Psoas muscle (tissue), 8 donors: Measurements from ENCODE around the gene MVK. TPM values are rescaled to one million over a fixed set of nuclear protein-coding genes. Genes with fewer than 3 reads are reported as not detected.

Experiments used
- ATAC-seq, 4 donors: fragments of 200-7000 bp; cut with Tn5 transposase; one replicate each; pipeline ENCODE4 v1.9.1; 2020; ENCODE audit warnings: moderate library complexity in 3 of 4, mild to moderate bottlenecking in 2 of 4
- DNase-seq, 2 donors: peaks; one replicate each; pipeline ENCODE4 v3.0.0-alpha.2; 2020
- H3K27ac ChIP-seq: fragments of 200-600 bp; one replicate; pipeline ENCODE4 v1.8.0; 2022
- H3K27me3 ChIP-seq, 3 donors: fragments of 200-600 bp in 1 of 3; one replicate each; pipeline versions ENCODE4 v1.6.1 to v1.8.0; 2013 to 2022; ENCODE audit warnings: low read length in 2 of 3, mild to moderate bottlenecking in 2 of 3, moderate library complexity in 1 of 3; ENCODE audit not compliant: insufficient read depth in 3 of 3
- H3K36me3 ChIP-seq, 2 donors: fragments of 200-600 bp in 1 of 2; one replicate each; pipeline versions ENCODE4 v1.6.1 to v1.8.0; 2013 to 2022; ENCODE audit warnings: low read depth in 1 of 2, mild to moderate bottlenecking in 1 of 2, moderate library complexity in 1 of 2; ENCODE audit not compliant: insufficient read depth in 1 of 2
- H3K4me1 ChIP-seq: fragments of 200-600 bp; one replicate; pipeline ENCODE4 v1.8.0; 2022
- H3K4me3 ChIP-seq: fragments of 200-600 bp; one replicate; pipeline ENCODE4 v1.8.0; 2022; ENCODE audit warnings: mild to moderate bottlenecking
- H3K9me3 ChIP-seq: fragments of 200-600 bp; one replicate; pipeline ENCODE4 v1.8.0; 2022
- WGBS, 3 donors: extraction: QIAGEN DNeasy Blood & Tissue Kit; methylation state at CpG; one replicate each; pipeline versions ENCODE4 v1.1.6 to v1.1.7; 2013; 5-methylcytosine and 5-hydroxymethylcytosine counted together
- intact Hi-C, 2 donors: fragments of 100-400 bp; cut with DNase I; formaldehyde crosslinking; loops; one replicate each; pipeline versions ENCODE4 v1.11.0 to v1.14.2; 2022
- polyA plus RNA-seq, 3 donors: library from polyadenylated mRNA; stranded (reverse); fragments of 200-250 nt; gene quantifications; one replicate each; pipeline ENCODE4 v1.2.3, GENCODE V29; 2013
- total RNA-seq, 4 donors: library from RNA; stranded (reverse); fragmentation: NEBNext Ultra II Directional in 2 of 4; extraction: Animal tissue kit (Norgen Biotek cat#: 25700) in 2 of 4; gene quantifications; one replicate each; pipeline versions ENCODE4 v1.2.1 to v1.2.4, GENCODE V29; 2021 to 2023
- TF ChIP-seq, protein P1 (sequence below): fragments of 200-600 bp; IDR thresholded peaks from one replicate; pipeline ENCODE4 v1.8.0; 2022; ENCODE audit warnings: antibody characterized with exemption
- donor health status: healthy with polysubstance abuse.
- donor health status: DM: no; HTN: no; CAD: no; lungs with moderate emphysema.
- donor health status: Bipolar disorder and iron deficiency.
- donor health status: healthy.
- donor health status: DM: yes; HTN: yes; CAD: no.
- donor health status: DM: no; HTN: no; CAD: no.
- donor health status: DM: no; HTN: no; CAD: no.
- donor health status: DM: yes; HTN: yes; CAD: no.

MVK gene
- total and polyA plus RNA-seq, 7 donors, result 6.4 to 11.4 (median 9.7) TPM

DNA sequence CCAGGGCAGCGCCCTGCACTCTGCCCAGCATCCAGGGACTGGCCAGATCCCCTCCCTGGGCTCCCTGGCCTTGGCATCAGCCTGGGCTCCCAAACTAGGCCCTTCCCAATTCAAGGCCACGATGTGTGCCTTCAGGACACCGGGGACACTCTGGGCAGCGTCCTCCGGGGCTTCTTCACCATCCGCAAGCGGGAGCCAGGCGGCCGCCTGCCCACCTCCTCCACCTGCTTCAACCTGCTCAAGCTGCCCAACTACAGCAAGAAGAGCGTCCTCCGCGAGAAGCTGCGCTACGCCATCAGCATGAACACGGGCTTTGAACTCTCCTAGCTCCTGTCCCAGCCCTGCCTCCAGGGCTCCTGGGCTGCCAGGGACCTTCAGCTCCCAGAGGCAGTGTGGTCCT lies 39.1 kb upstream of the MVK start:
- Histone ChIP-seq H3K4me1 (no peaks in the 10 kb centered on the region), H3K27me3 (no peaks in the 10 kb centered on the region), H3K27ac (no peak overlapping the region), H3K4me3 (no peak overlapping the region), H3K36me3 (peaks cover 9 to 98% of the 10 kb centered on the region in 2 donors), H3K9me3 (no peaks in the 10 kb centered on the region)
- DNase-seq, result no peak
- 93 to 97% (median 96%) methylated on average over 15 of the region's 15 CpGs for WGBS, 3 donors
- TF ChIP-seq, protein P1, sequence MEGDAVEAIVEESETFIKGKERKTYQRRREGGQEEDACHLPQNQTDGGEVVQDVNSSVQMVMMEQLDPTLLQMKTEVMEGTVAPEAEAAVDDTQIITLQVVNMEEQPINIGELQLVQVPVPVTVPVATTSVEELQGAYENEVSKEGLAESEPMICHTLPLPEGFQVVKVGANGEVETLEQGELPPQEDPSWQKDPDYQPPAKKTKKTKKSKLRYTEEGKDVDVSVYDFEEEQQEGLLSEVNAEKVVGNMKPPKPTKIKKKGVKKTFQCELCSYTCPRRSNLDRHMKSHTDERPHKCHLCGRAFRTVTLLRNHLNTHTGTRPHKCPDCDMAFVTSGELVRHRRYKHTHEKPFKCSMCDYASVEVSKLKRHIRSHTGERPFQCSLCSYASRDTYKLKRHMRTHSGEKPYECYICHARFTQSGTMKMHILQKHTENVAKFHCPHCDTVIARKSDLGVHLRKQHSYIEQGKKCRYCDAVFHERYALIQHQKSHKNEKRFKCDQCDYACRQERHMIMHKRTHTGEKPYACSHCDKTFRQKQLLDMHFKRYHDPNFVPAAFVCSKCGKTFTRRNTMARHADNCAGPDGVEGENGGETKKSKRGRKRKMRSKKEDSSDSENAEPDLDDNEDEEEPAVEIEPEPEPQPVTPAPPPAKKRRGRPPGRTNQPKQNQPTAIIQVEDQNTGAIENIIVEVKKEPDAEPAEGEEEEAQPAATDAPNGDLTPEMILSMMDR, result no peak
- intact Hi-C loops, result no loop called here
- ATAC-seq, result no peak

DNA sequence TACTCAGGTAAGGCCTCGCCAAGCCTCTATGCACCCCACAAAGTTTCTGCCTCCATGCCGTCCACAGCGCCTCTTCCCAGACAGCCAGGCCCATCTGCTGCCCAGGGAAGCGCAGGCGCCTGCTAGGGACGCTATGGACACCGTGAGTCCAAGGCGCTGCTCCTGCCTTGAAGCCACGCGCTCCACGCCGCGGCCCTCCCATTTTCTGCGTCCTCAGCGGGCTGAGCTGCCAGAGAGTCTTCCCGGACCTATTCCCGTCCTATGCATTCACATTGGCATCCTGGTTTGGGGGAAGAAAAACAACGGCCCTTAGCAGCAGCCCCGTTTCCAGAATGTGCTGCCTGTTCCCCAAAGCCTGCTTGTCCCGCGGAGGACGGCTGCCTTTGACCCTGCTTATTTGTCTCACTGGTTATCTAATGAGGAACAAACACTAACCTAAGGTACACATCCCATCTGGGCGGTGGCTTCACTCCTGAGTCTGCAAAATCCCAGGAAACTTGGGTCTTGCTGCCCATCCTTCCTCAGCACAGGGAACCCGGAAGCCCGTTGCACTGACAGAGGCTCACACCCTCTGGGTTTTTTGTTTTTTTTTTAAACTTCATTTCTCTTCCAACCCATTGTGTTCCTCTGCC lies 38.2 kb upstream of the MVK start:
- TF ChIP-seq, protein P1, result no peak
- intact Hi-C loops, result no loop called here
- H3K9me3 ChIP-seq, result no peaks in the 10 kb centered on the region
- H3K36me3 ChIP-seq, result peaks cover 8 to 98% of the 10 kb centered on the region in 2 donors
- no peak overlapping the region for H3K27ac ChIP-seq
- no peak overlapping the region for H3K4me3 ChIP-seq
- ATAC-seq (no peak), DNase-seq (no peak)
- no peaks in the 10 kb centered on the region for H3K27me3 ChIP-seq
- WGBS, 3 donors, result 92 to 94% (median 93%) methylated on average over 25 of the region's 25 CpGs
- H3K4me1 ChIP-seq, result no peaks in the 10 kb centered on the region

DNA sequence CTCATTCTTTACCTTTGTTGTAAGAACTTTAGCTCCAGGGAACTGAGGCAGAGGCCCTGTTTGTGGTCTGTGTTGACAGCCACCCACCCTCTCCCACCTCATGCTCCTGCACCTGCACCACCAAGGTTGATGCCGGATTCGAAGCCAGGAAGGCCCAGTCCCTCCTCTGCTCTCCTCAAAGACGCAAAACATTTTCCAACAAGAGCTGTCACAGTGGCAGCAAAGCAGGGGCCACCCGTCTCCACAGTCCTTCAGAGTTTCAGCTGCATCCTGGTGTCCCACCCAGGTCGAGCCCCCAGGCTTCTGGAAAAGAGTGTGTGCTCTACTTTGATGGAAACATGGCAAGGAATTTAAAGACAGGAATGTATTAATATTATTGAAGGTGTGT lies 37.7 kb upstream of the MVK start:
- Histone ChIP-seq H3K4me3 (no peak overlapping the region), H3K27me3 (no peaks in the 10 kb centered on the region), H3K4me1 (no peaks in the 10 kb centered on the region), H3K36me3 (peaks cover 4 to 95% of the 10 kb centered on the region in 2 donors), H3K27ac (no peak overlapping the region), H3K9me3 (no peaks in the 10 kb centered on the region)
- intact Hi-C loops, result no loop called here
- ATAC-seq (no peak), DNase-seq (no peak)
- TF ChIP-seq, protein P1, result no peak
- WGBS, 3 donors, result 86 to 91% (median 87%) methylated on average over 5 of the region's 5 CpGs

DNA sequence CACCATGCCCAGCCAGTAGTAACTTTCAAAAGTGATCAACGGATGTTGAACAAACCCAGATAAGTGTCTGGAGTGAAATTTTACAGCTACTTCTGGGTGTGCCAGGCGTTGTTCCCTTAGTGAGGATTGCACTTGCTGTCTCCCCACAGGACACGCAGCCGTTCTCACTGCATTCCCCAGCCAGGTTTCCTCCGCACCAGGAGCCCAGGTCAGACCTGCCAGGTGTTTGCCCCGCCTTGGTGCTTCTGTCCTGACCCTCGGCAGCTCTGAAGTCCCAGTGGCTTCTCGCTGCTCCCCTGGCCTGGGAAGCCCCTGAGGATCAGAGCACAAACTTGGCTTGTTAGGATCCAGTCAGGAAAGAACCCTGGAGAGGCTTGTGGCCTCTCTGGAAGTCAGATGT lies 36.5 kb upstream of the MVK start:
- 89 to 94% (median 92%) methylated on average over 8 of the region's 8 CpGs for WGBS, 3 donors
- TF ChIP-seq, protein P1, result no peak
- H3K27ac ChIP-seq, result no peak overlapping the region
- H3K9me3 ChIP-seq, result no peaks in the 10 kb centered on the region
- no peaks in the 10 kb centered on the region for H3K27me3 ChIP-seq
- intact Hi-C loops, result no loop called here
- no peak for DNase-seq
- no peak overlapping the region for H3K4me3 ChIP-seq
- no peak for ATAC-seq
- H3K36me3 ChIP-seq, result peaks cover 4 to 83% of the 10 kb centered on the region in 2 donors
- no peaks in the 10 kb centered on the region for H3K4me1 ChIP-seq
